ENCODE results near the gene INSR. TPM values are rescaled to one million over a fixed set of nuclear protein-coding genes. Genes with fewer than 3 reads are reported as not detected.

INSR gene
- total RNA-seq, 1 experiment from 2014 or later = 13.7 TPM

GRCh38 chr19:7307590-7308218 is 13.5 kb upstream of the INSR start:
- ChIA-PET POLR2A (ENCODE audit: unreplicated experiment) (interaction anchor here (0.6 kb wide), 1 partner anchor 569 kb away, joined by 11 read pairs; no protein-coding TSS in a partner anchor), CTCF (no interaction called here)
- DNase-seq = no peak
- no TSS peak for BruUV-seq (replicated peaks)
- H4K20me1 ChIP-seq (ENCODE audit: low read length) = no peaks in the 10 kb centered on the region
- H3K27ac ChIP-seq (ENCODE audit: low read length) = no peak overlapping the region
- no peak overlapping the region for H3K4me3 ChIP-seq (ENCODE audit: low read length)
- no peak overlapping the region for H3K9ac ChIP-seq (ENCODE audit: low read length)
- intact Hi-C loops (cut with micrococcal nuclease) = no loop called here
- H3K36me3 ChIP-seq (ENCODE audit: low read depth, low read length) = no peaks in the 10 kb centered on the region
- TF ChIP-seq EZH2phosphoT487 (IDR thresholded peaks at IDR 0.05; ENCODE audit: borderline replicate concordance, low read length) (no peak), EZH2 (IDR thresholded peaks at IDR 0.05; ENCODE audit: low read length, unreplicated experiment) (no peak)
- TF ChIP-seq, protein P1, sequence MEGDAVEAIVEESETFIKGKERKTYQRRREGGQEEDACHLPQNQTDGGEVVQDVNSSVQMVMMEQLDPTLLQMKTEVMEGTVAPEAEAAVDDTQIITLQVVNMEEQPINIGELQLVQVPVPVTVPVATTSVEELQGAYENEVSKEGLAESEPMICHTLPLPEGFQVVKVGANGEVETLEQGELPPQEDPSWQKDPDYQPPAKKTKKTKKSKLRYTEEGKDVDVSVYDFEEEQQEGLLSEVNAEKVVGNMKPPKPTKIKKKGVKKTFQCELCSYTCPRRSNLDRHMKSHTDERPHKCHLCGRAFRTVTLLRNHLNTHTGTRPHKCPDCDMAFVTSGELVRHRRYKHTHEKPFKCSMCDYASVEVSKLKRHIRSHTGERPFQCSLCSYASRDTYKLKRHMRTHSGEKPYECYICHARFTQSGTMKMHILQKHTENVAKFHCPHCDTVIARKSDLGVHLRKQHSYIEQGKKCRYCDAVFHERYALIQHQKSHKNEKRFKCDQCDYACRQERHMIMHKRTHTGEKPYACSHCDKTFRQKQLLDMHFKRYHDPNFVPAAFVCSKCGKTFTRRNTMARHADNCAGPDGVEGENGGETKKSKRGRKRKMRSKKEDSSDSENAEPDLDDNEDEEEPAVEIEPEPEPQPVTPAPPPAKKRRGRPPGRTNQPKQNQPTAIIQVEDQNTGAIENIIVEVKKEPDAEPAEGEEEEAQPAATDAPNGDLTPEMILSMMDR (conservative IDR thresholded peaks at IDR 0.05; ENCODE audit: low read depth, low read length) = no peak
- H3F3A ChIP-seq (ENCODE audit: low read length, unreplicated experiment) = no peaks in the 10 kb centered on the region
- no peak overlapping the region for H2AFZ ChIP-seq (ENCODE audit: low read length)
- no peaks in the 10 kb centered on the region for H3K9me3 ChIP-seq (ENCODE audit: low read length)
- no peaks in the 10 kb centered on the region for H3K9me2 ChIP-seq (replicated peaks; ENCODE audit: low read length)
- no peak for ATAC-seq
- no peak overlapping the region for H3K4me2 ChIP-seq (ENCODE audit: low read length)
- H3K27me3 ChIP-seq (ENCODE audit: low read length) = no peaks in the 10 kb centered on the region
- no peaks in the 10 kb centered on the region for H3K79me2 ChIP-seq (ENCODE audit: low read length)
- H3K4me1 ChIP-seq (ENCODE audit: insufficient read depth, low read length) = no peaks in the 10 kb centered on the region

DNA sequence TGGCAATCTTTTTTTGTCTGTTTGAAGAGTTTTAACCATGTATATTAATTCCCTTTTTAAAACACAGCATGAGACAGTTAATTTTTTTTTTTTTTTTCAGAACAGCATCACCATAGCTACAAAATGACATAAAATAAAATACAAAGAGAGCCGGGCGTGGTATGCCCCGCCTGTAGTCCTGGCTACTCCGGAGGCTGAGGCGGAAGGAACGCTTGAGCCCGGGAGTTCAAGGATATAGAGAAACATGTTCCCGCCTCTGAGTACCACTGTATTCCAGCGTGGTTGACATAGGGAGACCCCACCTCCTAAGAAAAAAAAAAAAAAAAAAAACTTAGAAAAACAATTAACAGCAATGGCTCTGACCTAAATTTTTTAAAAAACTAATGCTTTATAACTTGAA is 10.0 kb upstream of the INSR start:
- TF ChIP-seq EZH2 (IDR thresholded peaks at IDR 0.05; ENCODE audit: low read length, unreplicated experiment) (no peak), EZH2phosphoT487 (IDR thresholded peaks at IDR 0.05; ENCODE audit: borderline replicate concordance, low read length) (no peak)
- TF ChIP-seq, protein P1 (conservative IDR thresholded peaks at IDR 0.05; ENCODE audit: low read depth, low read length) = no peak
- Histone ChIP-seq H3K4me1 (ENCODE audit: insufficient read depth, low read length) (no peaks in the 10 kb centered on the region), H4K20me1 (ENCODE audit: low read length) (no peaks in the 10 kb centered on the region), H3K9me3 (ENCODE audit: low read length) (no peaks in the 10 kb centered on the region), H3K27ac (ENCODE audit: low read length) (no peak overlapping the region), H3K36me3 (ENCODE audit: low read depth, low read length) (no peaks in the 10 kb centered on the region), H3F3A (ENCODE audit: low read length, unreplicated experiment) (no peaks in the 10 kb centered on the region), H3K4me3 (ENCODE audit: low read length) (no peak overlapping the region), H3K4me2 (ENCODE audit: low read length) (no peak overlapping the region), H3K79me2 (ENCODE audit: low read length) (no peaks in the 10 kb centered on the region), H3K9me2 (replicated peaks; ENCODE audit: low read length) (no peaks in the 10 kb centered on the region), H3K9ac (ENCODE audit: low read length) (no peak overlapping the region), H3K27me3 (ENCODE audit: low read length) (no peaks in the 10 kb centered on the region), H2AFZ (ENCODE audit: low read length) (no peak overlapping the region)
- no peak for ATAC-seq
- ChIA-PET CTCF (no interaction called here), POLR2A (ENCODE audit: unreplicated experiment) (no interaction called here)
- DNase-seq = no peak
- intact Hi-C loops (cut with micrococcal nuclease) = no loop called here
- BruUV-seq (replicated peaks) = no TSS peak

- no TSS peak for BruUV-seq (replicated peaks)
- no peak overlapping the region for H3K9ac ChIP-seq (ENCODE audit: low read length)
- H3K9me3 ChIP-seq (ENCODE audit: low read length) = no peaks in the 10 kb centered on the region
- no peaks in the 10 kb centered on the region for H3K36me3 ChIP-seq (ENCODE audit: low read depth, low read length)
- no peak for DNase-seq
- no peak overlapping the region for H3K27ac ChIP-seq (ENCODE audit: low read length)
- no peak for TF ChIP-seq EZH2 (IDR thresholded peaks at IDR 0.05; ENCODE audit: low read length, unreplicated experiment)
- TF ChIP-seq EZH2phosphoT487 (IDR thresholded peaks at IDR 0.05; ENCODE audit: borderline replicate concordance, low read length) = no peak
- TF ChIP-seq, protein P1 (conservative IDR thresholded peaks at IDR 0.05; ENCODE audit: low read depth, low read length) = no peak
- H3K4me3 ChIP-seq (ENCODE audit: low read length) = no peak overlapping the region
- ChIA-PET CTCF (no interaction called here), POLR2A (ENCODE audit: unreplicated experiment) (no interaction called here)
- no peaks in the 10 kb centered on the region for H3K4me1 ChIP-seq (ENCODE audit: insufficient read depth, low read length)
- H3F3A ChIP-seq (ENCODE audit: low read length, unreplicated experiment) = no peaks in the 10 kb centered on the region
- no peak for ATAC-seq
- intact Hi-C loops (cut with micrococcal nuclease) = no loop called here
- H2AFZ ChIP-seq (ENCODE audit: low read length) = no peak overlapping the region
- no peaks in the 10 kb centered on the region for H4K20me1 ChIP-seq (ENCODE audit: low read length)
- peaks cover 4% of the 10 kb centered on the region; the same call in 1 of the 2 replicates for H3K27me3 ChIP-seq (ENCODE audit: low read length)
- no peaks in the 10 kb centered on the region for H3K9me2 ChIP-seq (replicated peaks; ENCODE audit: low read length)
- no peaks in the 10 kb centered on the region for H3K79me2 ChIP-seq (ENCODE audit: low read length)
- H3K4me2 ChIP-seq (ENCODE audit: low read length) = no peak overlapping the region
These were observed 9.3 kb upstream of the INSR start for GRCh38 chr19:7303470-7303869.
